Measurements from ENCODE around the gene APBA2. TPM values are rescaled to one million over a fixed set of nuclear protein-coding genes. Genes with fewer than 3 reads are reported as not detected.

Gene APBA2
- total RNA-seq, 2 experiments from 2014 or later = 19.2 to 21.2 TPM

DNA sequence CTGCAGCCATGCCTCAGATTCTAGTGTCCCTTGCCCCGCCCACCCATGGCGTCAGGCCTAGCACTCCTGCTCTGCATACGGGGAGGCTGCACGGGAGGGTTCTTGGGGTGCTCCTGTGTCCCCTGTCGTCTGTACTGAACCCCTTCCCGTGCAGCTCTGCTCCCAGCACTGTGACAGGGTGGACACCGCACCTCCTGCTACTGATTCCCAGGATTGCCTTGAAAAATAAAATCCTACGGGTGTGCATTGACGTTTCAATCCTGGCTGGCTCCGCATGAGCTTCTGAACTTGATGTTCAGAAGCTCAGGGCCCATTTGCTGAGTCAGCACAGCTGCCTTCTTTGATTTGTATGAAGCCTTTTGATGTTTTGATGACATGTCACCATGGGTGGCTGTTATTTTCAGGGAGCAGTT is 176.4 kb downstream of the APBA2 start:
- Mint-ChIP-seq H3K4me3 (no peak overlapping the region), H3K9me3 (peaks cover 2% of the 10 kb centered on the region), H3K27me3 (no peaks in the 10 kb centered on the region), H3K36me3 (ENCODE audit: low read depth) (no peaks in the 10 kb centered on the region), H3K4me1 (no peaks in the 10 kb centered on the region), H3K27ac (no peak overlapping the region)
- ChIA-PET CTCF (no interaction called here), POLR2A (no interaction called here)
- no peak for DNase-seq

DNA sequence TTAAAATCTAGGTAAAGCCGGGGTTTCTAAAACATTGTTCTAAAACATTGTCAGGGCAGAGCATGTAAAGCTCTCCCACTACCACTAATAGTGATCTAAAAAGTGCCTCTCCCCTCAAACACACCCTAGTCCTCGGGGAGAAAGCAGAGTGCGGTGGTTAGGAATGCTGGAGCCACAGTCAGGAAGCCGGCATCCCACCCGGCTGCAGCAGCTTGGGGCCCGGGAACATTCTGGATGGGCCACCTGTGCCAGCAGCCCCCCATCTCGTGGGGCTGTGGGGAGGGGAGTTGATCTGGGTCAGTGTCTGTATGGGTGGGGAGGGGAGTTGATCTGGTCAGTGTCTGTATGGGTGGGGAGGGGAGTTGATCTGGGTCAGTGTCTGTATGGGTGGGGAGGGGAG is 176.9 kb downstream of the APBA2 start:
- Mint-ChIP-seq H3K27me3 (no peaks in the 10 kb centered on the region), H3K4me1 (no peaks in the 10 kb centered on the region), H3K4me3 (no peak overlapping the region), H3K9me3 (peaks cover 2% of the 10 kb centered on the region), H3K36me3 (ENCODE audit: low read depth) (no peaks in the 10 kb centered on the region), H3K27ac (no peak overlapping the region)
- ChIA-PET POLR2A (no interaction called here), CTCF (no interaction called here)
- DNase-seq = no peak

GRCh38 chr15:29063646-29064045 is 177.9 kb downstream of the APBA2 start:
- H3K27ac Mint-ChIP-seq = no peak overlapping the region
- ChIA-PET POLR2A (no interaction called here), CTCF (no interaction called here)
- H3K9me3 Mint-ChIP-seq = peaks cover 2% of the 10 kb centered on the region
- no peaks in the 10 kb centered on the region for H3K27me3 Mint-ChIP-seq
- no peak overlapping the region for H3K4me3 Mint-ChIP-seq
- no peak for DNase-seq
- H3K4me1 Mint-ChIP-seq = no peaks in the 10 kb centered on the region
- H3K36me3 Mint-ChIP-seq (ENCODE audit: low read depth) = no peaks in the 10 kb centered on the region

- H3K27me3 Mint-ChIP-seq = no peaks in the 10 kb centered on the region
- peaks cover 2% of the 10 kb centered on the region for H3K9me3 Mint-ChIP-seq
- H3K27ac Mint-ChIP-seq = no peak overlapping the region
- DNase-seq = no peak
- H3K36me3 Mint-ChIP-seq (ENCODE audit: low read depth) = peaks cover 2% of the 10 kb centered on the region
- H3K4me1 Mint-ChIP-seq = no peaks in the 10 kb centered on the region
- no peak overlapping the region for H3K4me3 Mint-ChIP-seq
- ChIA-PET CTCF (no interaction called here), POLR2A (no interaction called here)
These were observed 178.5 kb downstream of the APBA2 start for GRCh38 chr15:29064290-29064689.

GRCh38 chr15:29064731-29065130 is 179.0 kb downstream of the APBA2 start:
- H3K4me1 Mint-ChIP-seq = no peaks in the 10 kb centered on the region
- CTCF ChIA-PET = no interaction called here
- POLR2A ChIA-PET = no interaction called here

DNA sequence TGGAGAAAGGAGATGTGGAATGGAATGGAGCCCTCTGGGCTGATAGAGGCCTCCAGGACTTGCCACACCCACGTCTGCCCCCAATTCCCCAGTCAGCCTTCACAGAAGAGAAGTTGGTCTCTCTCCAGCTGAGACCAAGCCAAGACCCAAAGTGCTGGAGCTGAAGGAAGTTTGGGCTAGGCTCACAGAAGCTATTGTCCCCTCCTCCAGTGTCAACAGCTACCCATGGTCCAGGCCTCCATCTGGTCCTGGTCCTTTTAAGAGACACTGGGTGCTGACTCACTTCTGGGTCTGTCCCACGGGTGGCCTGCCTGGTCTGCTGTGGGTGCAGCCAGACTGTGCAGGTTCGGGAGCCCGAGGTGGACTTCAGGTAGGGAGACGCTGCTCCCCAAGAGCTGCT is 179.8 kb downstream of the APBA2 start:
- ChIA-PET CTCF (no interaction called here), POLR2A (no interaction called here)
- no peak for DNase-seq
- peaks cover 2% of the 10 kb centered on the region for H3K9me3 Mint-ChIP-seq
- H3K36me3 Mint-ChIP-seq (ENCODE audit: low read depth) = peaks cover 2% of the 10 kb centered on the region
- no peaks in the 10 kb centered on the region for H3K4me1 Mint-ChIP-seq
- H3K27ac Mint-ChIP-seq = no peak overlapping the region
- no peak overlapping the region for H3K4me3 Mint-ChIP-seq
- H3K27me3 Mint-ChIP-seq = no peaks in the 10 kb centered on the region

More at GRCh38 chr15:29064731-29065130, 179.0 kb downstream of the APBA2 start:
- peaks cover 2% of the 10 kb centered on the region for H3K36me3 Mint-ChIP-seq (ENCODE audit: low read depth)
- DNase-seq = no peak
- H3K4me3 Mint-ChIP-seq = no peak overlapping the region
- H3K9me3 Mint-ChIP-seq = peaks cover 2% of the 10 kb centered on the region
- no peaks in the 10 kb centered on the region for H3K27me3 Mint-ChIP-seq
- H3K27ac Mint-ChIP-seq = no peak overlapping the region

DNA sequence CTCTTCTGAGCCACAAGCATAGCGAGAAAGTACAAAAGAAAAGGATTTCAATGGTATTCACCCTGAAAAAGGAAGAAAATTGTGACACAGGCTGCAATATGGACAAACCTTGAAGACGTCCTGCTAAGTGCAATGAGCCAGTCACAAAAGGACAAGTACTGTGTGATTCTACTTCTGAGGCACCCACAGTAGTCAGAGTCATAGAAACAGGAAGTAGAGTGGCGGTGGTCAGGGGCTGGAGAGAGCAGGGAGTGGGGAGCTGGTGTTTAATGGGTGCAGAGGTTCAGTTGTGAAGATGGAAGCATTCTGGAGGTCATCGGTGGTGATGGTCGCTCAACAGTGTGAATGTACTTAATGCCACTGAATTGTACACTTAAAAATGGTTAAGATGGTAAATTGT is 180.5 kb downstream of the APBA2 start:
- Mint-ChIP-seq H3K27me3 (no peaks in the 10 kb centered on the region), H3K27ac (no peak overlapping the region), H3K4me3 (no peak overlapping the region), H3K9me3 (peaks cover 2% of the 10 kb centered on the region), H3K4me1 (no peaks in the 10 kb centered on the region), H3K36me3 (ENCODE audit: low read depth) (peaks cover 2% of the 10 kb centered on the region)
- no peak for DNase-seq
- ChIA-PET POLR2A (no interaction called here), CTCF (no interaction called here)

DNA sequence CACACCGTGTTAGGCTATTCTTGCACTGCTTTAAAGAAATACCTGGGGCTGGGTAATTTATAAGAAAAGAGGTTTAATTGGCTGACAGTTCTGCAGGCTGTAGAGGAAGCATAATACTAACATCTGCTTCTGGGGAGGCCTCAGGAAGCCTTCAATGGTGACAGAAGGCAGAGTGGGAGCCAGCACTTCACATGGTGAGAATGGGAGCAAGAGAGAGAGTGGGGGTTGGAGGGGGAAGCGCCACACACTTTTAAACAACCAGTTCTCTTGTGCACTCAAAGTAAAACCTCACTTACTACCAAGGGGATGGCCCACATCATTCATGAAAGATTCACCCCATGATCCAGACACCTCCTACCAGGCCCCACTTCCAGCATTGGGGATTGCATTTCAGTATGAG is 181.1 kb downstream of the APBA2 start:
- Mint-ChIP-seq H3K9me3 (peaks cover 2% of the 10 kb centered on the region), H3K4me1 (no peaks in the 10 kb centered on the region)
- POLR2A ChIA-PET = no interaction called here

GRCh38 chr15:29067949-29068348 is 182.2 kb downstream of the APBA2 start:
- H3K4me3 Mint-ChIP-seq = no peak overlapping the region
- no peak overlapping the region for H3K27ac Mint-ChIP-seq
- ChIA-PET POLR2A (no interaction called here), CTCF (interaction anchor here (0.6 kb wide), 1 partner anchor 70 kb away, joined by 5 read pairs; no protein-coding TSS in a partner anchor)
- H3K27me3 Mint-ChIP-seq = no peaks in the 10 kb centered on the region
- DNase-seq = no peak
- H3K36me3 Mint-ChIP-seq (ENCODE audit: low read depth) = peaks cover 2% of the 10 kb centered on the region
- H3K4me1 Mint-ChIP-seq = no peaks in the 10 kb centered on the region
- H3K9me3 Mint-ChIP-seq = peaks cover 2% of the 10 kb centered on the region

More for the DNA sequence above, 181.1 kb downstream of the APBA2 start:
- Mint-ChIP-seq H3K27me3 (no peaks in the 10 kb centered on the region), H3K27ac (no peak overlapping the region), H3K36me3 (ENCODE audit: low read depth) (peaks cover 2% of the 10 kb centered on the region), H3K4me3 (no peak overlapping the region)
- CTCF ChIA-PET = no interaction called here
- DNase-seq = no peak

DNA sequence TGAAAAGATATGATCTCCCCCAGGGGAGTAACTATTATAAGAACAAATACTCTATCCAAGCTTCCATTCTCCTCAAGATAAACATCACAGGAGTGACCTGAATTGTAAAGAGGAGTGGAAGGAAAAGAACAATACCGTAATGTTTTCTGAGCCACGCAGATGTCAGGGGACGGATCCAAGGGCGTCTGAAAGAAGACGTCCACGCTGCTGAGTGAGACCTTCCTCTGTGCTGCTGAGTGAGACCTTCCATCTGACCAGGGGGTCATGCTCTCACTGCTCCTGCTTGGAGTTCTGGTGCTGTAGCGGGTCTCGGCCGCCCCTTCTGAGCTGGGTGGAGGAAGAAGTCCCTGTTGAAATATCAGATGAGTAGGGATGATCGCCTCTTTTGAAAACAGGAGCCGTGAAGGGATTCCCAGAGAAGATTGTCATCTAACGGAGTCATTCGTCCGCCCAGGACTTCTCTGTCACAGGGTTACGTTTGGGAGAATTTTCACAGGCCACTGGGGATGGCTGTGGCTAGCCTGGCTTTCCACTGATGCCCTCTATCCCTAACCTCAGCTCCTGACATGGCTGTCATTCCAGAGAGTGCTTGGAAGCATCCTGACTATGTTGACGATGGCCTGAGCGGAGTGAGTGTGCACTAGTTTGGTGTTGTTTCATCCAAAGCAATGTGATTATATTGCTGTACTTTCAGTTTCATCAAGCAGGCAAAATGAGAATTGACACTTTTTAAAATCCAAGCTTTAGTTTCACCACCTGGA is 184.9 kb downstream of the APBA2 start:
- H3K9me3 Mint-ChIP-seq = peaks cover 2% of the 10 kb centered on the region
- H3K36me3 Mint-ChIP-seq (ENCODE audit: low read depth) = peaks cover 2% of the 10 kb centered on the region
- ChIA-PET CTCF (no interaction called here), POLR2A (no interaction called here)
- H3K27me3 Mint-ChIP-seq = no peaks in the 10 kb centered on the region
- no peak overlapping the region for H3K4me3 Mint-ChIP-seq
- no peak overlapping the region for H3K27ac Mint-ChIP-seq
- no peak for DNase-seq
- no peaks in the 10 kb centered on the region for H3K4me1 Mint-ChIP-seq

DNA sequence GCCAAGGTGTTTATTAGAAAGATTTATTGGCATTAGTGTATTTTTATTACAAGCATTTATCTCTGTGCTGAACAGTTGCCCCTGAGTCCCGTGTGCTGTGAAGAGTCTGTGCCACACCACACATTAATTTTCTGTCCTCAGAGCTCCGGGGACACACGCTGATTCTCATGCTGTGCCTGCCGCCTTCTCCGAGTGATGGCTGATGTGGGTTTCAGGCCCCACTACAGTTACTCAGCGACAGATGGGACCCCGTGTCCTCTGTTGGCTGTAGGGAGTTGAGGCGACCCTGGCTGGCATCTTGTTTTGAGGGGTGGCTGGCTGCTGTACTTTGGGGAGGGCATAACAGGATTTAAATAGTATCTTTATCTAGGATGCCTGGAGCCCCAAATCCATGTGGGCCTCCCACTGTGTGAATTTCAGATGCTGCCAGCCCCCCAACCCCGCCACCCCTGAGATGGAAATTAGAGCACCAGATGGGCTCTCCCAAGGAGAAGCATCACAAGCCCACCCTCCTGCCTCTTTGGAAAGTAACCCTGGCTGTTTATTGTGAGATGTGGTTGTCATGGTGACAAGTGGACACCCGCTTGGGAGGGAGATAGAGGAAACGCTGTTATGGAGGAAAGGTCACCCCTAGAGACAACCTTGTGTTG is 185.6 kb downstream of the APBA2 start:
- Mint-ChIP-seq H3K27ac (no peak overlapping the region), H3K9me3 (peaks cover 2% of the 10 kb centered on the region), H3K36me3 (ENCODE audit: low read depth) (peaks cover 2% of the 10 kb centered on the region), H3K4me3 (no peak overlapping the region), H3K4me1 (no peaks in the 10 kb centered on the region), H3K27me3 (no peaks in the 10 kb centered on the region)
- POLR2A ChIA-PET = no interaction called here
- DNase-seq = no peak
- CTCF ChIA-PET = no interaction called here

- CTCF ChIA-PET = no interaction called here
- POLR2A ChIA-PET = no interaction called here
- DNase-seq = no peak
- no peaks in the 10 kb centered on the region for H3K4me1 Mint-ChIP-seq
- H3K36me3 Mint-ChIP-seq (ENCODE audit: low read depth) = peaks cover 2% of the 10 kb centered on the region
- H3K27ac Mint-ChIP-seq = no peak overlapping the region
- H3K4me3 Mint-ChIP-seq = no peak overlapping the region
- H3K9me3 Mint-ChIP-seq = peaks cover 2% of the 10 kb centered on the region
- no peaks in the 10 kb centered on the region for H3K27me3 Mint-ChIP-seq
These were observed 186.1 kb downstream of the APBA2 start for GRCh38 chr15:29071882-29072273.

DNA sequence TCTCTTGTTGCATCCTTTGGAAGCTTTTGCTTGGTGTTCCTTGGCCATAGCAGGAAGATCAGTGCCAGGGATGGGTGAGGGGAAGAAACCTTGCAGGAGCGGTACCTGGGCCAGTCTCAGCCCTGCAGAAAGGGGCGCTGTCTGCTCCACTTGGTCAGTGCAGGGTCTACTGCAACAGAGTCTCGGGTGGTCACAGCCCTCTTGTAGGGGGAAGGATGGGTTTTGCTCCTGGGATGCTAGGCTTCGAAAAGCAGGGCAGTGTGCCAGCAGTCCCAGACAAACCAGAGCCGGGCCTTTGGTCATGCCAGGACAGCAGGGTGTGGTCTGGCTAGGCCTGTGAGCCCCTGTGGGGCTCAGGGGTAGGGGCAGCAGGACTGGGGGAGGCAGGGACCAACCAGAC is 186.7 kb downstream of the APBA2 start:
- no peaks in the 10 kb centered on the region for H3K4me1 Mint-ChIP-seq
- no peak overlapping the region for H3K27ac Mint-ChIP-seq
- POLR2A ChIA-PET = no interaction called here
- CTCF ChIA-PET = interaction anchor here (1.3 kb wide), 1 partner anchor 18 kb away, joined by 3 read pairs; no protein-coding TSS in a partner anchor
- H3K9me3 Mint-ChIP-seq = peaks cover 2% of the 10 kb centered on the region
- no peak overlapping the region for H3K4me3 Mint-ChIP-seq
- peaks cover 2% of the 10 kb centered on the region for H3K36me3 Mint-ChIP-seq (ENCODE audit: low read depth)
- H3K27me3 Mint-ChIP-seq = no peaks in the 10 kb centered on the region
- no peak for DNase-seq

GRCh38 chr15:29074045-29074444 is 188.3 kb downstream of the APBA2 start:
- Mint-ChIP-seq H3K27me3 (no peaks in the 10 kb centered on the region), H3K4me3 (no peak overlapping the region), H3K36me3 (ENCODE audit: low read depth) (peaks cover 2% of the 10 kb centered on the region), H3K4me1 (no peaks in the 10 kb centered on the region), H3K9me3 (peaks cover 2% of the 10 kb centered on the region), H3K27ac (no peak overlapping the region)
- DNase-seq = no peak
- ChIA-PET POLR2A (no interaction called here), CTCF (no interaction called here)
